Bronchial epithelial cell (primary cell): ENCODE results near the gene CARD19. TPM values are rescaled to one million over a fixed set of nuclear protein-coding genes. Genes with fewer than 3 reads are reported as not detected.
"Not testable (repeated sequence)": the region's sequence is repeated elsewhere in the genome, so short reads cannot be mapped to it uniquely, and the experiment has no call there.

Experiments
- DNase-seq: peaks from one replicate; pipeline ENCODE4 v3.0.0-alpha.2; 2010; ENCODE audit warnings: low read depth
- FAIRE-seq: peaks from 2 replicates; lab custom pipeline; 2011; peaks lifted over from hg19 to GRCh38; lab: Jason Lieb, UNC
- H3K27me3 ChIP-seq: 2 replicates; pipeline ENCODE4 v1.5.1; 2011; ENCODE audit warnings: low read length; ENCODE audit not compliant: control insufficient read depth, insufficient read depth
- H3K36me3 ChIP-seq: 2 replicates; pipeline ENCODE4 v1.5.1; 2011; ENCODE audit warnings: low read length; ENCODE audit not compliant: control insufficient read depth, insufficient read depth
- H3K4me3 ChIP-seq: 2 replicates; pipeline ENCODE4 v1.5.1; 2011; ENCODE audit warnings: mild to moderate bottlenecking, low read depth, low read length, control low read depth
- CTCF ChIP-seq: IDR thresholded peaks from 2 replicates; pipeline ENCODE4 v1.5.1; 2011; ENCODE audit warnings: mild to moderate bottlenecking, moderate library complexity, low read length, control low read depth, inconsistent platforms; ENCODE audit not compliant: insufficient read depth, severe bottlenecking
- total RNA-seq: library from RNA; depleted of rRNA; stranded (reverse); fragments of >200 nt; gene quantifications from 2 replicates; pipeline ENCODE4 v1.2.1, GENCODE V29; 2014

Gene CARD19
- total RNA-seq, 1 donor from 2014 or later, result 43.4 TPM

- no peak for DNase-seq
- no peaks in the 10 kb centered on the region for H3K27me3 ChIP-seq
- no peak overlapping the region for H3K4me3 ChIP-seq
- H3K36me3 ChIP-seq, result peaks cover 2% of the 10 kb centered on the region
- FAIRE-seq, result no peak
- TF ChIP-seq CTCF, result no peak
Observed at GRCh38 chr9:93099551-93100275, 3.7 kb downstream of the CARD19 start.

GRCh38 chr9:93100276-93100636 is 4.2 kb downstream of the CARD19 start:
- TF ChIP-seq CTCF, result no peak
- no peak for DNase-seq
- Histone ChIP-seq H3K27me3 (no peaks in the 10 kb centered on the region), H3K36me3 (peaks cover 2% of the 10 kb centered on the region), H3K4me3 (no peak overlapping the region)
- no peak for FAIRE-seq

GRCh38 chr9:93101086-93101485 is 5.1 kb downstream of the CARD19 start:
- DNase-seq, H3K36me3 ChIP-seq, H3K4me3 ChIP-seq, H3K27me3 ChIP-seq, FAIRE-seq: not testable (repeated sequence)

- DNase-seq, result no peak
- FAIRE-seq, result no peak
- TF ChIP-seq CTCF, result no peak
- no peaks in the 10 kb centered on the region for H3K27me3 ChIP-seq
- H3K4me3 ChIP-seq, result no peak overlapping the region
- peaks cover 10% of the 10 kb centered on the region for H3K36me3 ChIP-seq
Observed at GRCh38 chr9:93105620-93106019, 9.6 kb downstream of the CARD19 start.

GRCh38 chr9:93107151-93107824 is 11.3 kb downstream of the CARD19 start:
- no peak for TF ChIP-seq CTCF
- H3K27me3 ChIP-seq, result no peaks in the 10 kb centered on the region
- H3K36me3 ChIP-seq, result peaks cover 16% of the 10 kb centered on the region
- H3K4me3 ChIP-seq, result no peak overlapping the region
- DNase-seq, result no peak
- no peak for FAIRE-seq

GRCh38 chr9:93107825-93108161 is 11.8 kb downstream of the CARD19 start:
- TF ChIP-seq CTCF, result no peak
- FAIRE-seq (no peak), DNase-seq (no peak)
- Histone ChIP-seq H3K36me3 (peaks cover 17% of the 10 kb centered on the region), H3K27me3 (no peaks in the 10 kb centered on the region), H3K4me3 (no peak overlapping the region)
